BLaER1 treated with 17β-estradiol and CSF1 and Interleukin-3, amounts not matched to agents 10 nM and 100 nM (cell line): ENCODE data around the gene RBMS3.

Experiments
- H3K27ac ChIP-seq, 11 experiments: shearing (Covaris generic); formaldehyde crosslinking; 2 replicates each; pipeline ENCODE4 v1.8.1; 2022
- H3K27me3 ChIP-seq, 11 experiments: shearing (Covaris generic); formaldehyde crosslinking; 2 replicates each; pipeline ENCODE4 v1.8.1; 2022
- H3K36me3 ChIP-seq, 11 experiments: shearing (Covaris generic); formaldehyde crosslinking; 2 replicates each; pipeline ENCODE4 v1.8.1; 2022
- H3K4me1 ChIP-seq, 10 experiments: shearing (Covaris generic); formaldehyde crosslinking; 2 replicates each; pipeline ENCODE4 v1.8.1; 2022
- H3K4me2 ChIP-seq, 11 experiments: shearing (Covaris generic); formaldehyde crosslinking; 2 replicates each; pipeline ENCODE4 v1.8.1; 2022
- H3K4me3 ChIP-seq, 10 experiments: shearing (Covaris generic); formaldehyde crosslinking; 2 replicates each; pipeline ENCODE4 v1.8.1; 2022
- H3K9ac ChIP-seq, 11 experiments: shearing (Covaris generic); formaldehyde crosslinking; 2 replicates each; pipeline ENCODE4 v1.8.1; 2022
- H3K9me3 ChIP-seq, 11 experiments: shearing (Covaris generic); formaldehyde crosslinking; replicated peaks in 1 of 11; 2 replicates each; pipeline ENCODE4 v1.8.1; 2022
- H4K20me1 ChIP-seq, 11 experiments: shearing (Covaris generic); formaldehyde crosslinking; 2 replicates each; pipeline ENCODE4 v1.8.1; 2022
- Cebpa-rat ChIP-seq, 11 experiments: shearing (Covaris generic); IDR thresholded peaks; 2 replicates each; pipeline ENCODE4 v1.8.1; 2022

RBMS3 gene

GRCh38 chr3:29282427-29283230 lies 1.8 kb downstream of the RBMS3 start:
- H3K27ac ChIP-seq, result peak overlapping the region in 1 of 11 experiments; percentile 68; a peak in 1 of 22 replicates
- no peaks in the 10 kb centered on the region for H4K20me1 ChIP-seq
- H3K4me2 ChIP-seq, result peak overlapping the region; percentile 78 to 97 (median 93); a peak in 21 of 22 replicates
- H3K9me3 ChIP-seq, result no peaks in the 10 kb centered on the region
- H3K4me3 ChIP-seq, result peak overlapping the region in 8 of 10 experiments; percentile 60 to 71 (median 63); a peak in 15 of 20 replicates
- no peaks in the 10 kb centered on the region for H3K36me3 ChIP-seq
- peak overlapping the region in 5 of 11 experiments; percentile 59 to 77 (median 73); a peak in 9 of 22 replicates for H3K9ac ChIP-seq
- H3K27me3 ChIP-seq, result no peaks in the 10 kb centered on the region
- H3K4me1 ChIP-seq, result peaks cover 14 to 51% (median 42%) of the 10 kb centered on the region in 10 experiments
- TF ChIP-seq Cebpa-rat (IDR thresholded peaks at IDR 0.05), result no peak

- no peak overlapping the region for H3K9ac ChIP-seq
- H3K27ac ChIP-seq, result no peak overlapping the region
- no peaks in the 10 kb centered on the region for H3K36me3 ChIP-seq
- no peaks in the 10 kb centered on the region for H3K9me3 ChIP-seq
- peak overlapping the region in 1 of 10 experiments; percentile 66; a peak in 1 of 20 replicates for H3K4me3 ChIP-seq
- no peaks in the 10 kb centered on the region for H3K27me3 ChIP-seq
- TF ChIP-seq Cebpa-rat (IDR thresholded peaks at IDR 0.05), result no peak
- no peaks in the 10 kb centered on the region for H4K20me1 ChIP-seq
- peak overlapping the region in 10 of 11 experiments; percentile 78 to 97 (median 94); a peak in 18 of 22 replicates for H3K4me2 ChIP-seq
- peaks cover 14 to 51% (median 42%) of the 10 kb centered on the region in 10 experiments for H3K4me1 ChIP-seq
Measured at GRCh38 chr3:29283231-29284119, 2.6 kb downstream of the RBMS3 start.

GRCh38 chr3:29284497-29284896 lies 3.6 kb downstream of the RBMS3 start:
- no peaks in the 10 kb centered on the region for H3K36me3 ChIP-seq
- H3K4me3 ChIP-seq, result no peak overlapping the region
- peaks cover 14 to 49% (median 41%) of the 10 kb centered on the region in 10 experiments for H3K4me1 ChIP-seq
- H3K27ac ChIP-seq, result no peak overlapping the region
- no peaks in the 10 kb centered on the region for H3K27me3 ChIP-seq
- no peak overlapping the region for H3K4me2 ChIP-seq
- H4K20me1 ChIP-seq, result no peaks in the 10 kb centered on the region
- TF ChIP-seq Cebpa-rat (IDR thresholded peaks at IDR 0.05), result no peak
- H3K9me3 ChIP-seq, result no peaks in the 10 kb centered on the region
- H3K9ac ChIP-seq, result no peak overlapping the region

GRCh38 chr3:29285471-29286071 lies 4.7 kb downstream of the RBMS3 start:
- peak overlapping the region in 3 of 11 experiments; percentile 8 to 40 (median 9); a peak in 4 of 22 replicates for H3K4me2 ChIP-seq
- no peaks in the 10 kb centered on the region for H3K9me3 ChIP-seq
- no peak overlapping the region for H3K27ac ChIP-seq

GRCh38 chr3:29286478-29287240 lies 5.8 kb downstream of the RBMS3 start:
- Histone ChIP-seq H3K4me1 (peaks cover 10 to 31% (median 24%) of the 10 kb centered on the region in 10 experiments), H3K9ac (no peak overlapping the region), H3K27me3 (no peaks in the 10 kb centered on the region), H3K4me2 (no peak overlapping the region), H3K4me3 (no peak overlapping the region), H3K9me3 (no peaks in the 10 kb centered on the region), H3K36me3 (no peaks in the 10 kb centered on the region), H3K27ac (no peak overlapping the region), H4K20me1 (no peaks in the 10 kb centered on the region)
- no peak for TF ChIP-seq Cebpa-rat (IDR thresholded peaks at IDR 0.05)

More at GRCh38 chr3:29285471-29286071, 4.7 kb downstream of the RBMS3 start:
- TF ChIP-seq Cebpa-rat (IDR thresholded peaks at IDR 0.05), result no peak
- no peaks in the 10 kb centered on the region for H3K36me3 ChIP-seq
- H4K20me1 ChIP-seq, result no peaks in the 10 kb centered on the region
- H3K4me1 ChIP-seq, result peaks cover 14 to 38% (median 30%) of the 10 kb centered on the region in 10 experiments
- no peaks in the 10 kb centered on the region for H3K27me3 ChIP-seq
- H3K4me3 ChIP-seq, result no peak overlapping the region
- no peak overlapping the region for H3K9ac ChIP-seq

- Histone ChIP-seq H3K9ac (no peak overlapping the region), H3K9me3 (no peaks in the 10 kb centered on the region), H3K27ac (no peak overlapping the region), H4K20me1 (no peaks in the 10 kb centered on the region), H3K4me1 (peaks cover 0 to 4% (median under 1%) of the 10 kb centered on the region in 10 experiments; a peak in 4 of 20 replicates), H3K36me3 (no peaks in the 10 kb centered on the region), H3K4me3 (no peak overlapping the region), H3K4me2 (no peak overlapping the region), H3K27me3 (no peaks in the 10 kb centered on the region)
- TF ChIP-seq Cebpa-rat (IDR thresholded peaks at IDR 0.05), result no peak
Measured at GRCh38 chr3:29290596-29290995, 9.7 kb downstream of the RBMS3 start.

GRCh38 chr3:29291260-29291981 lies 10.6 kb downstream of the RBMS3 start:
- Histone ChIP-seq H3K9me3 (no peaks in the 10 kb centered on the region), H3K36me3 (no peaks in the 10 kb centered on the region), H3K27me3 (no peaks in the 10 kb centered on the region), H3K27ac (no peak overlapping the region), H4K20me1 (no peaks in the 10 kb centered on the region), H3K4me1 (no peaks in the 10 kb centered on the region), H3K4me2 (no peak overlapping the region), H3K9ac (no peak overlapping the region), H3K4me3 (no peak overlapping the region)
- peak in 7 of 11 experiments; percentile 14 to 84 (median 63); a peak in 11 of 22 replicates for TF ChIP-seq Cebpa-rat (IDR thresholded peaks at IDR 0.05)

GRCh38 chr3:29291982-29292363 lies 11.1 kb downstream of the RBMS3 start:
- no peak for TF ChIP-seq Cebpa-rat (IDR thresholded peaks at IDR 0.05)
- Histone ChIP-seq H3K36me3 (no peaks in the 10 kb centered on the region), H3K27me3 (no peaks in the 10 kb centered on the region), H3K27ac (no peak overlapping the region), H3K4me2 (no peak overlapping the region), H3K9ac (no peak overlapping the region), H4K20me1 (no peaks in the 10 kb centered on the region), H3K9me3 (no peaks in the 10 kb centered on the region), H3K4me1 (no peaks in the 10 kb centered on the region), H3K4me3 (no peak overlapping the region)
